ENCODE data around the gene CMTM1.

DNA sequence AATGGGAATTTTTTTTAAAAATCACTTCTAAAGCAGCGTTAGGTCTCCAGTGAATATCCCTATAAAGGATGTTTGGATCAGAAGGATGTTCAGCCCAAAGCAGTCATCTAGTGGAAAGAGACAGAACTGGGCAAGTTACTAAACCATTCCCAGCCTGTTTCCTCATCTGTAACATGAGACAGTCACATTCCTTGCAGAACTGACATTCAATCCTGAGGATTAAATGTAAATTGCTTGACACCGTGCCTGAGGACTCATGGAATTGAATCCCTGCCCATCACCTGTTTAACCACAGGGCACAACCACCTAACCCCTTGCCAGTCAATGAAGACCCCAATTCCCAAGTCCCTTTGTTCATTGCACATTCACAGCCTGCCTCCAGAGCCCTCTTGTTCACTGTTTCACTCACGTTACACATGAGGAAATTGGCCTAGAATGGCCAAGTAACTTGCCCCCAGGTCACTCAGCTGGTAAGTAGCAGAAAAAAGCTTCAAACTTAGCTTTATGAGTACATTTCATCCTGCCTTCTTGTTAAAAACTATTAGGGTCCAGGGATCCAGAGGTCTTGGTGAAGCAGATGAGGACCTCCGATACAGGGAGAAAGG lies 14.5 kb downstream of the CMTM1 start:
- TF ChIP-seq, protein P1, sequence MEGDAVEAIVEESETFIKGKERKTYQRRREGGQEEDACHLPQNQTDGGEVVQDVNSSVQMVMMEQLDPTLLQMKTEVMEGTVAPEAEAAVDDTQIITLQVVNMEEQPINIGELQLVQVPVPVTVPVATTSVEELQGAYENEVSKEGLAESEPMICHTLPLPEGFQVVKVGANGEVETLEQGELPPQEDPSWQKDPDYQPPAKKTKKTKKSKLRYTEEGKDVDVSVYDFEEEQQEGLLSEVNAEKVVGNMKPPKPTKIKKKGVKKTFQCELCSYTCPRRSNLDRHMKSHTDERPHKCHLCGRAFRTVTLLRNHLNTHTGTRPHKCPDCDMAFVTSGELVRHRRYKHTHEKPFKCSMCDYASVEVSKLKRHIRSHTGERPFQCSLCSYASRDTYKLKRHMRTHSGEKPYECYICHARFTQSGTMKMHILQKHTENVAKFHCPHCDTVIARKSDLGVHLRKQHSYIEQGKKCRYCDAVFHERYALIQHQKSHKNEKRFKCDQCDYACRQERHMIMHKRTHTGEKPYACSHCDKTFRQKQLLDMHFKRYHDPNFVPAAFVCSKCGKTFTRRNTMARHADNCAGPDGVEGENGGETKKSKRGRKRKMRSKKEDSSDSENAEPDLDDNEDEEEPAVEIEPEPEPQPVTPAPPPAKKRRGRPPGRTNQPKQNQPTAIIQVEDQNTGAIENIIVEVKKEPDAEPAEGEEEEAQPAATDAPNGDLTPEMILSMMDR (IDR thresholded peaks at IDR 0.05): no peak
- no peak for TF ChIP-seq POLR2A (IDR thresholded peaks at IDR 0.05)
